Type B pancreatic cell (in vitro differentiated cells): ENCODE measurements around the gene BNIP2. TPM values are rescaled to one million over a fixed set of nuclear protein-coding genes. Genes with fewer than 3 reads are reported as not detected.

Source experiments
- DNase-seq: peaks from one replicate; pipeline ENCODE4 v3.0.0; 2021; ENCODE audit warnings: mixed read lengths; ENCODE audit not compliant: unreplicated experiment; ENCODE audit errors: extremely low spot score
- H3K27ac Mint-ChIP-seq: 2 replicates; pipeline ENCODE4 v1.8.0; 2021; ENCODE audit warnings: mild to moderate bottlenecking, mixed read lengths
- H3K27me3 Mint-ChIP-seq: 2 replicates; pipeline ENCODE4 v1.8.0; 2021; ENCODE audit warnings: mixed read lengths
- H3K36me3 Mint-ChIP-seq: 2 replicates; pipeline ENCODE4 v1.8.0; 2021; ENCODE audit warnings: mixed read lengths
- H3K4me1 Mint-ChIP-seq: one replicate; pipeline ENCODE4 v1.8.0; 2021; ENCODE audit warnings: mixed read lengths; ENCODE audit not compliant: unreplicated experiment
- H3K4me3 Mint-ChIP-seq: 2 replicates; pipeline ENCODE4 v1.8.0; 2021; ENCODE audit warnings: mild to moderate bottlenecking, mixed read lengths
- H3K9me3 Mint-ChIP-seq: 2 replicates; pipeline ENCODE4 v1.8.0; 2021; ENCODE audit warnings: mixed read lengths
- CTCF ChIP-seq: fragments of 200-600 bp; sonication (generic); conservative IDR thresholded peaks from 2 replicates; pipeline ENCODE4 v1.5.0; 2021; ENCODE audit warnings: antibody characterized with exemption, mild to moderate bottlenecking
- total RNA-seq: library from RNA; stranded (reverse); gene quantifications from 2 replicates; pipeline ENCODE4 v1.2.1, GENCODE V29; 2021; ENCODE audit warnings: low replicate concordance

The BNIP2 gene
- total RNA-seq, 1 donor from 2014 or later: 37.6 TPM

- Mint-ChIP-seq H3K36me3 (peaks cover 23% of the 10 kb centered on the region), H3K9me3 (no peaks in the 10 kb centered on the region), H3K4me1 (peaks cover 26% of the 10 kb centered on the region), H3K27me3 (no peaks in the 10 kb centered on the region), H3K27ac (peak overlapping the region; percentile 100), H3K4me3 (peak overlapping the region; percentile 99)
- DNase-seq: no peak
- no peak for TF ChIP-seq CTCF
These were observed 1.3 kb downstream of the BNIP2 start for GRCh38 chr15:59687836-59688235.

- no peak for DNase-seq
- Mint-ChIP-seq H3K4me3 (peak overlapping the region; percentile 70), H3K4me1 (peaks cover 26% of the 10 kb centered on the region)
These were observed 2.7 kb downstream of the BNIP2 start for GRCh38 chr15:59686389-59686788.

GRCh38 chr15:59685737-59686297, 3.3 kb downstream of the BNIP2 start:
- Mint-ChIP-seq H3K4me1 (peaks cover 22% of the 10 kb centered on the region), H3K36me3 (peaks cover 23% of the 10 kb centered on the region), H3K9me3 (no peaks in the 10 kb centered on the region), H3K4me3 (peak overlapping the region; percentile 70), H3K27ac (peak overlapping the region; percentile 63), H3K27me3 (no peaks in the 10 kb centered on the region)
- no peak for TF ChIP-seq CTCF
- DNase-seq: no peak

More at GRCh38 chr15:59686389-59686788, 2.7 kb downstream of the BNIP2 start:
- peak overlapping the region; percentile 63 for H3K27ac Mint-ChIP-seq
- H3K36me3 Mint-ChIP-seq: peaks cover 23% of the 10 kb centered on the region
- TF ChIP-seq CTCF: no peak
- no peaks in the 10 kb centered on the region for H3K27me3 Mint-ChIP-seq
- H3K9me3 Mint-ChIP-seq: no peaks in the 10 kb centered on the region

GRCh38 chr15:59680870-59681269, 8.2 kb downstream of the BNIP2 start:
- no peak for TF ChIP-seq CTCF
- DNase-seq: no peak
- H3K9me3 Mint-ChIP-seq: no peaks in the 10 kb centered on the region
- no peak overlapping the region for H3K4me3 Mint-ChIP-seq
- H3K4me1 Mint-ChIP-seq: peaks cover 10% of the 10 kb centered on the region
- H3K27me3 Mint-ChIP-seq: no peaks in the 10 kb centered on the region
- no peak overlapping the region for H3K27ac Mint-ChIP-seq
- peaks cover 28% of the 10 kb centered on the region for H3K36me3 Mint-ChIP-seq

GRCh38 chr15:59680346-59680745, 8.8 kb downstream of the BNIP2 start:
- peaks cover 5% of the 10 kb centered on the region for H3K4me1 Mint-ChIP-seq
- no peaks in the 10 kb centered on the region for H3K9me3 Mint-ChIP-seq
- no peak for TF ChIP-seq CTCF
- peaks cover 27% of the 10 kb centered on the region for H3K36me3 Mint-ChIP-seq
- no peak overlapping the region for H3K4me3 Mint-ChIP-seq
- H3K27me3 Mint-ChIP-seq: no peaks in the 10 kb centered on the region
- no peak for DNase-seq
- H3K27ac Mint-ChIP-seq: no peak overlapping the region

GRCh38 chr15:59678620-59679019, 10.5 kb downstream of the BNIP2 start:
- H3K9me3 Mint-ChIP-seq: no peaks in the 10 kb centered on the region
- peaks cover 22% of the 10 kb centered on the region for H3K36me3 Mint-ChIP-seq
- H3K4me3 Mint-ChIP-seq: no peak overlapping the region
- no peaks in the 10 kb centered on the region for H3K27me3 Mint-ChIP-seq
- DNase-seq: no peak
- TF ChIP-seq CTCF: no peak
- H3K4me1 Mint-ChIP-seq: no peaks in the 10 kb centered on the region
- H3K27ac Mint-ChIP-seq: no peak overlapping the region
